SK-N-MC (cell line): ENCODE results near the gene NTN4.
"Not testable (repeated sequence)": the region's sequence is repeated elsewhere in the genome, so short reads cannot be mapped to it uniquely, and the experiment has no call there.

Source experiments
- EZH2 ChIP-seq: fragments of 200-600 bp; sonication (generic); IDR thresholded peaks from one replicate; pipeline ENCODE4 v1.6.1; 2017; ENCODE audit warnings: antibody characterized with exemption
- POLR2AphosphoS5 ChIP-seq: IDR thresholded peaks from 2 replicates; pipeline ENCODE4 v1.6.1; 2012; ENCODE audit warnings: mild to moderate bottlenecking, low read depth, low read length, borderline replicate concordance

DNA sequence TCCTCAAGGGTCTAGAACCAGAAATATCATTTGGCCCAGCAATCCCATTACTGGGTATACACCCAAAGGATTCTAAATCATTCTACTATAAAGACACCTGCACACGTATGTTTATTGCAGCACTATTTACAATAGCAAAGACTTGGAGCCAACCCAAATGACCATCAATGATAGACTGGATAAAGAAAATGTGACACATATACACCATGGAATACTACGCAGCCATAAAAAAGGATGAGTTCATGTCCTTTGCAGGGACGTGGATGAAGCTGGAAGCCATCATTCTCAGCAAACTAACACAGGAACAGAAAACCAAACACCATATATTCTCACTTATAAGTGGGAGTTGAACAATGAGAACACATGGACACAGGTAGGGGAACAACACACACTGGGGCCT, 112.8 kb downstream of the NTN4 start:
- not testable (repeated sequence) for TF ChIP-seq EZH2, POLR2AphosphoS5
